Tibial nerve (tissue), 4 donors: ENCODE results near the gene KLHL26.

ENCODE experiments used
- EP300 ChIP-seq, 2 donors: sonication (generic); formaldehyde crosslinking; IDR thresholded peaks; one replicate each; pipeline ENCODE4 v1.6.1; 2017; ENCODE audit warnings: antibody characterized with exemption in 2 of 2, mild to moderate bottlenecking in 1 of 2
- TF ChIP-seq, protein P1 (sequence below), 5 experiments: fragments of 200-600 bp in 3 of 5; fragments of 450-650 bp in 2 of 5; sonication (generic) in 3 of 5; IDR thresholded peaks; one replicate each; pipeline ENCODE4 v1.5.1; 2016 to 2019; ENCODE audit warnings: antibody characterized with exemption in 5 of 5, mild to moderate bottlenecking in 3 of 5, moderate library complexity in 2 of 5

DNA sequence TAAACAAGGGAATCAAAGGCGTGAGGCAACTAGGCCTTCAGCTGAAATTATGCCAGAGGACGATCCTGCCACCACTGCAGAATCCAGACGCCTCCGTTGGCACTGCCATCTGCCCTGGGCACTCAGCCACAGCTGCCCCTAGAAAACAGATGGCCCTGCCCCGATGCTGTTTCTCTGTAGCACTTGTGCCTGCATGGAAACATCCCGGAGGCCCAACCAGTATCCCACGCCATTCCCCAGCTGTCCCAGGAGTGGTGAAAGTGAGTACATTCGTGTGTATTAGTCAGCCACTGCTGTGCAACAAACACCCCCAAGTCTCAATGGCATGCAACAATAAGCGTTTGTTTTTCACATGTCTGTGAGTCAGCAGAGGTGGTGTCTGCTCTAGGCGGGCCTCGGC, 37.8 kb downstream of the KLHL26 start:
- TF ChIP-seq, protein P1, sequence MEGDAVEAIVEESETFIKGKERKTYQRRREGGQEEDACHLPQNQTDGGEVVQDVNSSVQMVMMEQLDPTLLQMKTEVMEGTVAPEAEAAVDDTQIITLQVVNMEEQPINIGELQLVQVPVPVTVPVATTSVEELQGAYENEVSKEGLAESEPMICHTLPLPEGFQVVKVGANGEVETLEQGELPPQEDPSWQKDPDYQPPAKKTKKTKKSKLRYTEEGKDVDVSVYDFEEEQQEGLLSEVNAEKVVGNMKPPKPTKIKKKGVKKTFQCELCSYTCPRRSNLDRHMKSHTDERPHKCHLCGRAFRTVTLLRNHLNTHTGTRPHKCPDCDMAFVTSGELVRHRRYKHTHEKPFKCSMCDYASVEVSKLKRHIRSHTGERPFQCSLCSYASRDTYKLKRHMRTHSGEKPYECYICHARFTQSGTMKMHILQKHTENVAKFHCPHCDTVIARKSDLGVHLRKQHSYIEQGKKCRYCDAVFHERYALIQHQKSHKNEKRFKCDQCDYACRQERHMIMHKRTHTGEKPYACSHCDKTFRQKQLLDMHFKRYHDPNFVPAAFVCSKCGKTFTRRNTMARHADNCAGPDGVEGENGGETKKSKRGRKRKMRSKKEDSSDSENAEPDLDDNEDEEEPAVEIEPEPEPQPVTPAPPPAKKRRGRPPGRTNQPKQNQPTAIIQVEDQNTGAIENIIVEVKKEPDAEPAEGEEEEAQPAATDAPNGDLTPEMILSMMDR (IDR thresholded peaks at IDR 0.05), result no peak
- no peak for TF ChIP-seq EP300 (IDR thresholded peaks at IDR 0.05)
